Mesothelial cell of epicardium (in vitro differentiated cells): Measurements from ENCODE around the gene CALML3. TPM values are rescaled to one million over a fixed set of nuclear protein-coding genes. Genes with fewer than 3 reads are reported as not detected.

Experiments
- DNase-seq, 2 experiments: peaks; one replicate each; pipeline ENCODE4 v3.0.0; 2021; ENCODE audit warnings: low spot score in 2 of 2; ENCODE audit not compliant: unreplicated experiment in 2 of 2
- H3K27ac Mint-ChIP-seq: 2 replicates; pipeline ENCODE4 v1.8.0; 2021; ENCODE audit warnings: mixed read lengths
- H3K27me3 Mint-ChIP-seq: 2 replicates; pipeline ENCODE4 v1.8.0; 2021; ENCODE audit warnings: low read depth, mixed read lengths
- H3K36me3 Mint-ChIP-seq: 2 replicates; pipeline ENCODE4 v1.8.0; 2021; ENCODE audit warnings: mixed read lengths
- H3K4me1 Mint-ChIP-seq: 2 replicates; pipeline ENCODE4 v1.8.0; 2021; ENCODE audit warnings: mixed read lengths
- H3K4me3 Mint-ChIP-seq: 2 replicates; pipeline ENCODE4 v1.8.0; 2021; ENCODE audit warnings: mild to moderate bottlenecking, moderate library complexity, mixed read lengths
- H3K9me3 Mint-ChIP-seq: 2 replicates; pipeline ENCODE4 v1.8.0; 2021; ENCODE audit warnings: mixed read lengths
- CTCF ChIP-seq: fragments of 200-600 bp; sonication (generic); IDR thresholded peaks from one replicate; pipeline ENCODE4 v1.5.0; 2021; ENCODE audit warnings: antibody characterized with exemption; ENCODE audit not compliant: unreplicated experiment
- total RNA-seq: library from RNA; stranded (reverse); gene quantifications from 3 replicates; pipeline ENCODE4 v1.2.1, GENCODE V29; 2021

CALML3 gene
- total RNA-seq, 1 donor from 2014 or later, result 0.07 TPM

- peak overlapping the region; percentile 45 for H3K27ac Mint-ChIP-seq
- peaks cover 49% of the 10 kb centered on the region for H3K4me1 Mint-ChIP-seq
- no peaks in the 10 kb centered on the region for H3K27me3 Mint-ChIP-seq
- no peak overlapping the region for H3K4me3 Mint-ChIP-seq
- no peak for DNase-seq
- H3K9me3 Mint-ChIP-seq, result peaks cover 3% of the 10 kb centered on the region
- TF ChIP-seq CTCF, result no peak
- no peaks in the 10 kb centered on the region for H3K36me3 Mint-ChIP-seq
These were observed 10.4 kb upstream of the CALML3 start for GRCh38 chr10:5514226-5514850.

GRCh38 chr10:5515948-5516761 is 8.6 kb upstream of the CALML3 start:
- no peak overlapping the region for H3K27ac Mint-ChIP-seq
- no peak for TF ChIP-seq CTCF
- peaks cover 40% of the 10 kb centered on the region for H3K4me1 Mint-ChIP-seq
- no peaks in the 10 kb centered on the region for H3K27me3 Mint-ChIP-seq
- H3K4me3 Mint-ChIP-seq, result no peak overlapping the region
- DNase-seq, result no peak
- peaks cover 11% of the 10 kb centered on the region for H3K9me3 Mint-ChIP-seq
- no peaks in the 10 kb centered on the region for H3K36me3 Mint-ChIP-seq

DNA sequence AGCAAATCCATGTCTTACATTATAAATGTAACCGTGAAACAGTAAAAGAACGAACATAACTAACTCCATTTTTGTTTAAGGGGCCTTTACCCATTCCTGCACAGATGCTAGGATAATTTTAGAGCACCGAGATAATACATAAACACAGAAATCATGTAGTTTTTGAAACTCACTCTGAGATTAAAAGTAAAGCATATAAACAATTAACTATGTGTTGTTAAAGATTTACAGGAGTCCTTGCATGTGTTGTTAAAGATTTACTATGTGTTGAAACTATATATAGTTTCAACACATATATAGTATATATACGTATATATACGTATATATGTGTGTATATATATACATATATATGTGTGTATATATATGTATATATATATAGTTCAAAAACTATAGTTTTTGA is 7.2 kb upstream of the CALML3 start:
- peaks cover 35% of the 10 kb centered on the region for H3K4me1 Mint-ChIP-seq
- no peaks in the 10 kb centered on the region for H3K36me3 Mint-ChIP-seq
- H3K27ac Mint-ChIP-seq, result no peak overlapping the region
- no peaks in the 10 kb centered on the region for H3K27me3 Mint-ChIP-seq
- H3K4me3 Mint-ChIP-seq, result no peak overlapping the region
- no peak for DNase-seq
- no peak for TF ChIP-seq CTCF
- H3K9me3 Mint-ChIP-seq, result peaks cover 11% of the 10 kb centered on the region

DNA sequence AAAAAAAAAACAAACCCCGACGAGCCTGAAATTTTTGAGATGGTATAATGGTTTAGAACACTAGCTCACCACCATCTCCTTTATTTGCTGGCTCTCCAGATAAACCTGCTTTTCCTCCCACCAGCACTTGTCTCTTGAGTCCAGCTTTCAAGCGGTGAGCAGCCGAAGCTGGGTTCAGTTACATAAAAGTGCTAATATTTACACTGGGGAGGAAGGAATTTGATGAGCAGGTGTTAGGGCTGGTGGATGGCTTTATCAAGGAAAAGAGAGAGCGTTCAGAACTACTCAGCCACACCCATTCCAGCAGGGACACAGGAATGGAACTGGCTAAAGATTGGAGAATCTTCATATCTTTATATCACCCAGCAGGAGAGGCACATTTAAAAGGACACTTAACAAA is 6.6 kb upstream of the CALML3 start:
- DNase-seq, result no peak
- peaks cover 29% of the 10 kb centered on the region for H3K4me1 Mint-ChIP-seq
- H3K9me3 Mint-ChIP-seq, result peaks cover 11% of the 10 kb centered on the region
- H3K27ac Mint-ChIP-seq, result no peak overlapping the region
- H3K36me3 Mint-ChIP-seq, result no peaks in the 10 kb centered on the region
- H3K4me3 Mint-ChIP-seq, result no peak overlapping the region
- no peaks in the 10 kb centered on the region for H3K27me3 Mint-ChIP-seq
- no peak for TF ChIP-seq CTCF

- Mint-ChIP-seq H3K36me3 (no peaks in the 10 kb centered on the region), H3K4me3 (no peak overlapping the region), H3K27ac (no peak overlapping the region)
These were observed 5.7 kb upstream of the CALML3 start for GRCh38 chr10:5519054-5519453.

More at GRCh38 chr10:5519054-5519453, 5.7 kb upstream of the CALML3 start:
- no peaks in the 10 kb centered on the region for H3K27me3 Mint-ChIP-seq
- peaks cover 11% of the 10 kb centered on the region for H3K9me3 Mint-ChIP-seq
- no peak for TF ChIP-seq CTCF
- no peak for DNase-seq
- H3K4me1 Mint-ChIP-seq, result peaks cover 20% of the 10 kb centered on the region
